Neutrophil (primary cell): Measurements from ENCODE around the gene PTGS1.

Source experiments
- H3K27ac ChIP-seq: fragments of 200-600 bp; sonication (generic); 2 replicates; pipeline ENCODE4 v1.5.1; 2016; ENCODE audit warnings: mild to moderate bottlenecking, moderate library complexity
- H3K27me3 ChIP-seq: fragments of 200-600 bp; sonication (generic); 2 replicates; pipeline ENCODE4 v1.6.0; 2016; ENCODE audit warnings: mild to moderate bottlenecking
- H3K36me3 ChIP-seq: fragments of 200-600 bp; sonication (generic); 2 replicates; pipeline ENCODE4 v1.5.1; 2017
- H3K4me1 ChIP-seq, 2 experiments: fragments of 200-600 bp in 1 of 2; sonication (generic) in 1 of 2; 1 replicate in 1 of 2; 2 replicates in 1 of 2; pipeline versions ENCODE4 v1.5.1 to v1.6.1; 2013 to 2016; ENCODE audit warnings: low read depth in 1 of 2, low read length in 1 of 2, mild to moderate bottlenecking in 1 of 2, moderate library complexity in 1 of 2; ENCODE audit not compliant: control insufficient read depth in 1 of 2, insufficient read depth in 1 of 2
- H3K4me3 ChIP-seq, 2 experiments: fragments of 200-600 bp in 1 of 2; sonication (generic) in 1 of 2; 1 replicate in 1 of 2; 2 replicates in 1 of 2; pipeline ENCODE4 v1.5.1; 2013 to 2016; ENCODE audit warnings: low read depth in 1 of 2, low read length in 1 of 2, mild to moderate bottlenecking in 1 of 2, moderate library complexity in 1 of 2
- H3K9me3 ChIP-seq: fragments of 200-600 bp; sonication (generic); 2 replicates; pipeline ENCODE4 v1.5.1; 2016
- CTCF ChIP-seq: fragments of 200-600 bp; sonication (generic); IDR thresholded peaks from 2 replicates; pipeline ENCODE4 v1.5.1; 2016; ENCODE audit warnings: antibody characterized with exemption

PTGS1 gene

GRCh38 chr9:122379340-122379739 is 8.5 kb downstream of the PTGS1 start:
- no peak overlapping the region for H3K27ac ChIP-seq
- TF ChIP-seq CTCF = no peak
- no peaks in the 10 kb centered on the region for H3K4me1 ChIP-seq
- H3K36me3 ChIP-seq = peaks cover 10% of the 10 kb centered on the region
- H3K4me3 ChIP-seq = no peak overlapping the region
- H3K27me3 ChIP-seq = peaks cover 11% of the 10 kb centered on the region
- peaks cover 5% of the 10 kb centered on the region for H3K9me3 ChIP-seq

GRCh38 chr9:122380293-122380692 is 9.5 kb downstream of the PTGS1 start:
- Histone ChIP-seq H3K4me1 (no peaks in the 10 kb centered on the region), H3K4me3 (no peak overlapping the region), H3K9me3 (peaks cover 5% of the 10 kb centered on the region), H3K27me3 (peaks cover 11% of the 10 kb centered on the region), H3K27ac (no peak overlapping the region), H3K36me3 (peaks cover 10% of the 10 kb centered on the region)
- TF ChIP-seq CTCF = no peak

- peaks cover 10% of the 10 kb centered on the region for H3K36me3 ChIP-seq
- H3K4me3 ChIP-seq = no peak overlapping the region
- peaks cover 10% of the 10 kb centered on the region for H3K27me3 ChIP-seq
- H3K4me1 ChIP-seq = no peaks in the 10 kb centered on the region
- peaks cover 5% of the 10 kb centered on the region for H3K9me3 ChIP-seq
- H3K27ac ChIP-seq = no peak overlapping the region
- no peak for TF ChIP-seq CTCF
Observed at GRCh38 chr9:122381206-122381950, 10.6 kb downstream of the PTGS1 start.

- Histone ChIP-seq H3K27me3 (no peaks in the 10 kb centered on the region), H3K36me3 (peaks cover 10% of the 10 kb centered on the region), H3K27ac (no peak overlapping the region), H3K4me1 (no peaks in the 10 kb centered on the region), H3K4me3 (no peak overlapping the region), H3K9me3 (peaks cover 5% of the 10 kb centered on the region)
- TF ChIP-seq CTCF = no peak
Observed at GRCh38 chr9:122382901-122383850, 12.4 kb downstream of the PTGS1 start.

GRCh38 chr9:122383992-122384461 is 13.2 kb downstream of the PTGS1 start:
- H3K36me3 ChIP-seq = peaks cover 10% of the 10 kb centered on the region
- H3K4me3 ChIP-seq = no peak overlapping the region
- H3K9me3 ChIP-seq = peaks cover 5% of the 10 kb centered on the region
- no peaks in the 10 kb centered on the region for H3K27me3 ChIP-seq
- H3K27ac ChIP-seq = no peak overlapping the region
- no peak for TF ChIP-seq CTCF
- H3K4me1 ChIP-seq = no peaks in the 10 kb centered on the region
